SU-DHL-6 (cell line): ENCODE results near the gene ABCD1.
"Not testable (repeated sequence)": the region's sequence is repeated elsewhere in the genome, so short reads cannot be mapped to it uniquely, and the experiment has no call there.

Experiments
- CTCF ChIP-seq: fragments of 200-600 bp; sonication (generic); IDR thresholded peaks from one replicate; pipeline ENCODE4 v1.5.1; 2017; ENCODE audit warnings: antibody characterized with exemption, mild to moderate bottlenecking, low read length, moderate library complexity; ENCODE audit not compliant: insufficient read depth, poor library complexity, severe bottlenecking
- EZH2phosphoT487 ChIP-seq: fragments of 200-600 bp; sonication (generic), shearing (Covaris generic); conservative IDR thresholded peaks from 2 replicates; pipeline ENCODE4 v1.6.1; 2018; ENCODE audit warnings: mild to moderate bottlenecking, antibody characterized with exemption, low read length, moderate library complexity, mixed read lengths

- not testable (repeated sequence) for TF ChIP-seq CTCF, EZH2phosphoT487
Observed at GRCh38 chrX:153742796-153743467, 18.3 kb downstream of the ABCD1 start.
